ENCODE measurements around the gene PPFIA3. TPM values are rescaled to one million over a fixed set of nuclear protein-coding genes. Genes with fewer than 3 reads are reported as not detected.

PPFIA3 gene
- total RNA-seq, 1 experiment from 2014 or later, result 33.6 TPM

DNA sequence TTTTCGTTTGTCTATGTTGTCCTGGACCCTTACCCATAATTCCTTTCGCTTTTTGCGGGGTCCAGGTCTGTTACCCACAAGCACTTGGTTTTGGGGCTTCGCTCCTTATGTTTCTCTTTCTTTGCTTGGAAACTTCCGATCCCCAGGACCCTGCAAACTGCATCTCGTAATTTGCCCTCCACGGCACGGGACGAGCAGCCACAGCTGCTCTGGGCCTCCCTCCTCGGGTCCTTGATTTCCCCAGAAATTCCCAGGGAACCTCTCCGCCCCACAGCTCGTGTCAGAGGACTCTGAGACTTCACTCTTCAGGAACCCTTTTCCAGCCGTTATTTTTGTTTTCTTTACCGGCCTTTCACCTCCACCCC lies 33.5 kb upstream of the PPFIA3 start:
- ChIA-PET POLR2A (ENCODE audit: low non-redundant PET) (no interaction called here), CTCF (no interaction called here)
- TF ChIP-seq, protein P1, sequence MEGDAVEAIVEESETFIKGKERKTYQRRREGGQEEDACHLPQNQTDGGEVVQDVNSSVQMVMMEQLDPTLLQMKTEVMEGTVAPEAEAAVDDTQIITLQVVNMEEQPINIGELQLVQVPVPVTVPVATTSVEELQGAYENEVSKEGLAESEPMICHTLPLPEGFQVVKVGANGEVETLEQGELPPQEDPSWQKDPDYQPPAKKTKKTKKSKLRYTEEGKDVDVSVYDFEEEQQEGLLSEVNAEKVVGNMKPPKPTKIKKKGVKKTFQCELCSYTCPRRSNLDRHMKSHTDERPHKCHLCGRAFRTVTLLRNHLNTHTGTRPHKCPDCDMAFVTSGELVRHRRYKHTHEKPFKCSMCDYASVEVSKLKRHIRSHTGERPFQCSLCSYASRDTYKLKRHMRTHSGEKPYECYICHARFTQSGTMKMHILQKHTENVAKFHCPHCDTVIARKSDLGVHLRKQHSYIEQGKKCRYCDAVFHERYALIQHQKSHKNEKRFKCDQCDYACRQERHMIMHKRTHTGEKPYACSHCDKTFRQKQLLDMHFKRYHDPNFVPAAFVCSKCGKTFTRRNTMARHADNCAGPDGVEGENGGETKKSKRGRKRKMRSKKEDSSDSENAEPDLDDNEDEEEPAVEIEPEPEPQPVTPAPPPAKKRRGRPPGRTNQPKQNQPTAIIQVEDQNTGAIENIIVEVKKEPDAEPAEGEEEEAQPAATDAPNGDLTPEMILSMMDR (conservative IDR thresholded peaks at IDR 0.05; ENCODE audit: low read depth, low read length), result no peak
- no peak for TF ChIP-seq EZH2 (IDR thresholded peaks at IDR 0.05; ENCODE audit: borderline replicate concordance, low read depth, low read length, poor library complexity, severe bottlenecking)
- H3K27me3 ChIP-seq (replicated peaks; ENCODE audit: insufficient read depth, low read depth, low read length, poor library complexity), result no peaks in the 10 kb centered on the region
- peak overlapping the region; percentile 97 for H3K27ac ChIP-seq (ENCODE audit: low read depth, low read length, poor library complexity, severe bottlenecking)
- H3K4me1 ChIP-seq (ENCODE audit: insufficient read depth, low read length, poor library complexity, severe bottlenecking), result peaks cover 9% of the 10 kb centered on the region
- DNase-seq (ENCODE audit: low spot score), result no peak
- H3K9me3 ChIP-seq (ENCODE audit: low read depth, low read length, poor library complexity, severe bottlenecking), result no peaks in the 10 kb centered on the region
- H3K4me3 ChIP-seq (ENCODE audit: low read depth, low read length, poor library complexity, severe bottlenecking), result peak overlapping the region; percentile 88
- intact Hi-C loops (cut with micrococcal nuclease; ENCODE audit: unreplicated experiment), result no loop called here
- peaks cover 36% of the 10 kb centered on the region for H3K36me3 ChIP-seq (ENCODE audit: insufficient read depth, low read length, poor library complexity, severe bottlenecking)
- BruUV-seq (replicated peaks), result no TSS peak

DNA sequence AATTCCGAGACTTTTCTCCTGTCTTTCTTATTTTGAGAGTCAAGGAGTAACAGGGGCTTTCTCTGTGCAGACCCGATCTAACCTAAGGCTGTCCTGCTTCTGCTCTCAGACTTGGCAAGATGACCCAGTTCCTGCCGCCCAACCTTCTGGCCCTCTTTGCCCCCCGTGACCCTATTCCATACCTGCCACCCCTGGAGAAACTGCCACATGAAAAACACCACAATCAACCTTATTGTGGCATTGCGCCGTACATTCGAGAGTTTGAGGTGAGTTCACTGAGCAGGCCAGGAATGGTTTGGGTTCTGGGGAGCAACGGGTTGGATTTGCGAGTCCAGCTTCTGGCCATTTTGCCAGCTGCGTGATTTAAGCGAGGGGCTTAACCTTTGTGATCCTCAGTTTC lies 33.0 kb upstream of the PPFIA3 start:
- BruUV-seq (replicated peaks), result no TSS peak
- ChIA-PET POLR2A (ENCODE audit: low non-redundant PET) (no interaction called here), CTCF (no interaction called here)
- no peaks in the 10 kb centered on the region for H3K9me3 ChIP-seq (ENCODE audit: low read depth, low read length, poor library complexity, severe bottlenecking)
- H3K27me3 ChIP-seq (replicated peaks; ENCODE audit: insufficient read depth, low read depth, low read length, poor library complexity), result no peaks in the 10 kb centered on the region
- no peak for TF ChIP-seq EZH2 (IDR thresholded peaks at IDR 0.05; ENCODE audit: borderline replicate concordance, low read depth, low read length, poor library complexity, severe bottlenecking)
- TF ChIP-seq, protein P1 (conservative IDR thresholded peaks at IDR 0.05; ENCODE audit: low read depth, low read length), result no peak
- intact Hi-C loops (cut with micrococcal nuclease; ENCODE audit: unreplicated experiment), result no loop called here
- H3K4me1 ChIP-seq (ENCODE audit: insufficient read depth, low read length, poor library complexity, severe bottlenecking), result peaks cover 9% of the 10 kb centered on the region
- peak overlapping the region; percentile 88 for H3K4me3 ChIP-seq (ENCODE audit: low read depth, low read length, poor library complexity, severe bottlenecking)
- peak overlapping the region; percentile 97 for H3K27ac ChIP-seq (ENCODE audit: low read depth, low read length, poor library complexity, severe bottlenecking)
- H3K36me3 ChIP-seq (ENCODE audit: insufficient read depth, low read length, poor library complexity, severe bottlenecking), result peaks cover 40% of the 10 kb centered on the region
- DNase-seq (ENCODE audit: low spot score), result no peak

DNA sequence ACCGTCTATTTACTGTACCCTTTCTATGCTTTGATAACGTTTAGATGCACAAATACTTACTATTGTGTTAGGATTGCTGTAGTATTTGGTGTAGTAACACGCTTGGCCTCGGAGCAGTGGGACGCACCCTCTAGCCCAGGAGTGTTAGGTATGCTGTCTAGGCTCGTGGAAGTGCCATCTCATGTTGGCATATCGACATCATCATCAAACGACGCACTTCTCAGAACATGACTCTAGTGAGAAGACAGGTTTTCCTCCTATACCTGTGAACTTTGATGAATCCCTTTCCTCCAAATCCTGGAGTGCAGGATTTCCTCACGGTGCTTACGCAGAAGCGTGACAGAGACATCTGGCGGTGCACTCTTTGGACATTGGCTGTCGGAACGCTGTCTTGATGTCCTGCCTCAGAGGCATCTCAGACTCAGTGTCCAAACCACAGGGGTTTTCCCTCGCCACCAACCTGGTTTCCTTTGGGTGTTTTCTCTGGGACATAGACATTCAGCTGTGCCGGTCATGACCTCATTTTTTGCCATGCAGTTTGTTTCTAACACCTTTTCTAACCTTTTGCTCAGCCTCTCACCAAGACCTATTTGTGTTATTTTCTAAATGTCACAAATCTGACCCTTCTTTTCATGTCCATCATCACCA lies 27.8 kb upstream of the PPFIA3 start:
- Histone ChIP-seq H3K4me1 (ENCODE audit: insufficient read depth, low read length, poor library complexity, severe bottlenecking) (peaks cover 4% of the 10 kb centered on the region), H3K4me3 (ENCODE audit: low read depth, low read length, poor library complexity, severe bottlenecking) (no peak overlapping the region), H3K27ac (ENCODE audit: low read depth, low read length, poor library complexity, severe bottlenecking) (no peak overlapping the region), H3K9me3 (ENCODE audit: low read depth, low read length, poor library complexity, severe bottlenecking) (no peaks in the 10 kb centered on the region), H3K36me3 (ENCODE audit: insufficient read depth, low read length, poor library complexity, severe bottlenecking) (peaks cover 86% of the 10 kb centered on the region), H3K27me3 (replicated peaks; ENCODE audit: insufficient read depth, low read depth, low read length, poor library complexity) (no peaks in the 10 kb centered on the region)
- BruUV-seq (replicated peaks), result no TSS peak
- ChIA-PET CTCF (no interaction called here), POLR2A (ENCODE audit: low non-redundant PET) (interaction anchor here (0.6 kb wide), 1 partner anchor 17 kb away, joined by 3 read pairs; no protein-coding TSS in a partner anchor)
- intact Hi-C loops (cut with micrococcal nuclease; ENCODE audit: unreplicated experiment), result no loop called here
- no peak for DNase-seq (ENCODE audit: low spot score)
- TF ChIP-seq EZH2 (IDR thresholded peaks at IDR 0.05; ENCODE audit: borderline replicate concordance, low read depth, low read length, poor library complexity, severe bottlenecking), result no peak
- TF ChIP-seq, protein P1 (conservative IDR thresholded peaks at IDR 0.05; ENCODE audit: low read depth, low read length), result no peak
